ENCODE measurements around the gene PPP3R1.

Gene PPP3R1

GRCh38 chr2:68256093-68256450 lies 3.7 kb upstream of the PPP3R1 start:
- DNase-seq: no peak

- no peak for DNase-seq
These were observed 1.1 kb upstream of the PPP3R1 start for GRCh38 chr2:68253219-68254068.

- DNase-seq: peak; percentile 27
These were observed 405 bp downstream of the PPP3R1 start for GRCh38 chr2:68251855-68252399.

GRCh38 chr2:68251187-68251854 lies 1.0 kb downstream of the PPP3R1 start:
- peak; percentile 53 for DNase-seq

GRCh38 chr2:68250652-68251186 lies 1.6 kb downstream of the PPP3R1 start:
- DNase-seq: no peak

- no peak for DNase-seq
These were observed 2.1 kb downstream of the PPP3R1 start for GRCh38 chr2:68250196-68250595.

GRCh38 chr2:68248806-68249205 lies 3.5 kb downstream of the PPP3R1 start:
- DNase-seq: no peak

- no peak for DNase-seq
These were observed 4.0 kb downstream of the PPP3R1 start for GRCh38 chr2:68248361-68248760.

GRCh38 chr2:68246396-68246795 lies 5.9 kb downstream of the PPP3R1 start:
- DNase-seq: no peak

- no peak for DNase-seq
These were observed 6.7 kb downstream of the PPP3R1 start for GRCh38 chr2:68245672-68246071.

GRCh38 chr2:68245066-68245465 lies 7.3 kb downstream of the PPP3R1 start:
- DNase-seq: no peak

- no peak for DNase-seq
These were observed 7.9 kb downstream of the PPP3R1 start for GRCh38 chr2:68244456-68244855.

GRCh38 chr2:68241732-68242131 lies 10.6 kb downstream of the PPP3R1 start:
- DNase-seq: no peak

GRCh38 chr2:68240446-68240845 lies 11.9 kb downstream of the PPP3R1 start:
- DNase-seq: no peak

GRCh38 chr2:68238955-68239822 lies 13.1 kb downstream of the PPP3R1 start:
- no peak for DNase-seq

GRCh38 chr2:68237976-68238580 lies 14.3 kb downstream of the PPP3R1 start:
- DNase-seq: no peak

- no peak for DNase-seq
These were observed 14.9 kb downstream of the PPP3R1 start for GRCh38 chr2:68237404-68237803.

- DNase-seq: no peak
These were observed 15.5 kb downstream of the PPP3R1 start for GRCh38 chr2:68236876-68237275.

- DNase-seq: no peak
These were observed 16.1 kb downstream of the PPP3R1 start for GRCh38 chr2:68236103-68236734.

GRCh38 chr2:68235090-68235489 lies 17.2 kb downstream of the PPP3R1 start:
- DNase-seq: no peak

GRCh38 chr2:68234405-68234804 lies 17.9 kb downstream of the PPP3R1 start:
- DNase-seq: no peak

- DNase-seq: no peak
These were observed 21.3 kb downstream of the PPP3R1 start for GRCh38 chr2:68231061-68231372.

Measured in effector CD8-positive, alpha-beta T cell (primary cell).